HEK293T (cell line): Measurements from ENCODE around the gene KCND3.

Experiments used
- CTCF ChIA-PET: fragments of 350-600 bp; formaldehyde crosslinking; extraction: SDS; loops from one replicate; lab custom pipeline; 2021; ENCODE audit warnings: antibody characterized with exemption, inconsistent platforms; lab: Yijun Ruan, JAX
- POLR2A ChIA-PET: fragments of 350-600 bp; formaldehyde crosslinking; extraction: SDS; loops from one replicate; lab custom pipeline; 2020; ENCODE audit warnings: antibody characterized with exemption, inconsistent platforms; lab: Yijun Ruan, JAX
- DNase-seq: peaks from one replicate; pipeline ENCODE4 v3.0.0; 2012; ENCODE audit warnings: mixed read lengths; ENCODE audit errors: extremely low spot score
- ARNT ChIP-seq: fragments of 450-650 bp; IDR thresholded peaks from 2 replicates; pipeline ENCODE4 v1.6.1; 2017; ENCODE audit warnings: mild to moderate bottlenecking
- BHLHE40 ChIP-seq: fragments of 450-650 bp; IDR thresholded peaks from 2 replicates; pipeline ENCODE4 v1.6.1; 2016; ENCODE audit warnings: mild to moderate bottlenecking, moderate library complexity, borderline replicate concordance
- CTBP1 ChIP-seq: fragments of 450-650 bp; IDR thresholded peaks from 2 replicates; pipeline ENCODE4 v1.6.1; 2016; ENCODE audit warnings: borderline replicate concordance
- ELF4 ChIP-seq: fragments of 450-650 bp; IDR thresholded peaks from 2 replicates; pipeline ENCODE4 v1.6.1; 2017; ENCODE audit warnings: antibody characterized with exemption
- FOXA1 ChIP-seq: fragments of 450-650 bp; IDR thresholded peaks from 2 replicates; pipeline ENCODE4 v1.6.1; 2016; ENCODE audit warnings: mild to moderate bottlenecking
- FOXK2 ChIP-seq: fragments of 450-650 bp; IDR thresholded peaks from 2 replicates; pipeline ENCODE4 v1.6.1; 2016; ENCODE audit warnings: mild to moderate bottlenecking
- FOXM1 ChIP-seq: fragments of 450-650 bp; IDR thresholded peaks from 2 replicates; pipeline ENCODE4 v1.6.1; 2017; ENCODE audit warnings: mild to moderate bottlenecking, borderline replicate concordance
- HDGF ChIP-seq: fragments of 450-650 bp; IDR thresholded peaks from 2 replicates; pipeline ENCODE4 v1.6.1; 2017; ENCODE audit warnings: antibody characterized with exemption, borderline replicate concordance
- L3MBTL2 ChIP-seq: fragments of 450-650 bp; conservative IDR thresholded peaks from 2 replicates; pipeline ENCODE4 v1.6.1; 2016; ENCODE audit warnings: mild to moderate bottlenecking
- LEF1 ChIP-seq: fragments of 450-650 bp; IDR thresholded peaks from 2 replicates; pipeline ENCODE4 v1.6.1; 2017; ENCODE audit warnings: mild to moderate bottlenecking, borderline replicate concordance
- NFRKB ChIP-seq: fragments of 450-650 bp; IDR thresholded peaks from 2 replicates; pipeline ENCODE4 v1.6.1; 2016; ENCODE audit warnings: mild to moderate bottlenecking, moderate library complexity
- SP1 ChIP-seq: fragments of 450-650 bp; IDR thresholded peaks from 2 replicates; pipeline ENCODE4 v1.6.1; 2017
- SUZ12 ChIP-seq: fragments of 450-650 bp; IDR thresholded peaks from 2 replicates; pipeline ENCODE4 v1.6.1; 2016; ENCODE audit warnings: mild to moderate bottlenecking
- TARDBP ChIP-seq: fragments of 450-650 bp; IDR thresholded peaks from 2 replicates; pipeline ENCODE4 v1.6.1; 2016
- ZNF384 ChIP-seq: fragments of 450-650 bp; IDR thresholded peaks from 2 replicates; pipeline ENCODE4 v1.6.1; 2016
- TF ChIP-seq, protein P1 (sequence below): fragments of 450-650 bp; IDR thresholded peaks from 2 replicates; pipeline ENCODE4 v1.6.1; 2016

Gene KCND3

DNA sequence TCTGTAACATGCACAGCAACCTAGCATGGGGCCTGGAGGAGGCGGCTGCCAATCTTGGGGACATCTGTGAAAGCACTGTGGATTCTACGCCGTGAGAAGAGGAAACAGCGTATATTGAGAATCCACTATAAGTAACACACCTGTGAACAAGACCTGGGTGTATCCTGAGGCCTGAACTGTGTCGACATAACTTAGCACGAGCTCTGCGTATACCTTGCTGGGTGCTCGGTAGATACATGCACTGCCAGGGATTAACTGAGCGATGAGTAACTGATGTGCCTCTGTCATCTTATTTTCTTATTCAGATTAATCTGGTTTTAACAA, 175.2 kb downstream of the KCND3 start:
- TF ChIP-seq L3MBTL2 (no peak), ELF4 (no peak), TARDBP (no peak), CTBP1 (no peak), LEF1 (no peak), NFRKB (no peak), ARNT (no peak), SP1 (no peak), FOXM1 (no peak), FOXK2 (no peak), ZNF384 (no peak)
- ChIA-PET POLR2A (no interaction called here), CTCF (no interaction called here)
- no peak for DNase-seq

DNA sequence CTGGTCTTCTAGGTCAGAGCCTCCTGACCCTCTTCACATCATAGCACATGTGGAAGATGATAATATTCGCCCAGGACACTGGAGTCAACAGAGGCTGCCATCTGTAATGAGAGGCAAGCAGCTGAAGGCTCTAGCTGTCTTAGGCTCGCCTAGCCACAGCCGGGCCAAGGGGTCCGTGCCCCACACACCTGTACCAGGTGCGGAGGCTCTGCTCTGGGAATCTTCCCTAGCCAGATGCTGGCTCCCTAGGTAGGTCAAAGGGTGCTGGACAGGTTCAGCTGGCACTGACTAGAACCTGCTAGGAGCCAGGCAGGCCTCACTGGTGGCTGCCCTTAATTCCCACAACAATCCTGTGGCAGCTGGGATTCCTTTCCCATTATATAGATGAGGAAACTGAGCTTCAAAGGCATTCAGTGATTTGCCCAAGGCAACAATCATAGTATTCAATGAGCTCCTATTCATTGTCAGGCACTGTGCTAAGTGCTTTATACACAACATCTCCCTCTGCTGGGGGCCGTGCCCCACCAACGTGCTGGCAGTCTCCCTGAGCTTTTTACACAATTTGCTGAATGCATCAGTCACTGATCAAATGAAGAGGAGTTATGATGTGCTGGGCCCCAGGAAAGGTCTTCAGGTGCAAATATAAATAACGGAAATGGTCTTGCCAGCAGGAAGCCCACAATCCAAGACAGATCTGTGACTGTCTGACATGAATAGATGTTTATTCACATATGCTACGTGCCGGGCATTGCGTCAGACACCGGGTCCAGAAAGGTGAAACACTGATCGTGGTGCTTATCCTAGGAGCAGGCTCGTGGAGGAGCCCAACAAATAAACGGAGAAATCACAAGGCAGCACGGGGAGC, 175.8 kb downstream of the KCND3 start:
- ChIA-PET CTCF (interaction anchor here (0.7 kb wide), 1 partner anchor 237 kb away, joined by 3 read pairs; no protein-coding TSS in a partner anchor), POLR2A (no interaction called here)
- no peak for DNase-seq
- no peak for TF ChIP-seq SUZ12
- no peak for TF ChIP-seq HDGF
- no peak for TF ChIP-seq CTBP1
- no peak for TF ChIP-seq FOXK2
- TF ChIP-seq SP1 = no peak
- no peak for TF ChIP-seq NFRKB
- TF ChIP-seq, protein P1, sequence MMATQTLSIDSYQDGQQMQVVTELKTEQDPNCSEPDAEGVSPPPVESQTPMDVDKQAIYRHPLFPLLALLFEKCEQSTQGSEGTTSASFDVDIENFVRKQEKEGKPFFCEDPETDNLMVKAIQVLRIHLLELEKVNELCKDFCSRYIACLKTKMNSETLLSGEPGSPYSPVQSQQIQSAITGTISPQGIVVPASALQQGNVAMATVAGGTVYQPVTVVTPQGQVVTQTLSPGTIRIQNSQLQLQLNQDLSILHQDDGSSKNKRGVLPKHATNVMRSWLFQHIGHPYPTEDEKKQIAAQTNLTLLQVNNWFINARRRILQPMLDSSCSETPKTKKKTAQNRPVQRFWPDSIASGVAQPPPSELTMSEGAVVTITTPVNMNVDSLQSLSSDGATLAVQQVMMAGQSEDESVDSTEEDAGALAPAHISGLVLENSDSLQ = no peak
- TF ChIP-seq ELF4 = no peak
- TF ChIP-seq L3MBTL2 = no peak
- TF ChIP-seq BHLHE40 = no peak
- TF ChIP-seq LEF1 = no peak
- TF ChIP-seq TARDBP = no peak
- TF ChIP-seq FOXA1 = no peak
- TF ChIP-seq FOXM1 = no peak
- TF ChIP-seq ZNF384 = no peak

DNA sequence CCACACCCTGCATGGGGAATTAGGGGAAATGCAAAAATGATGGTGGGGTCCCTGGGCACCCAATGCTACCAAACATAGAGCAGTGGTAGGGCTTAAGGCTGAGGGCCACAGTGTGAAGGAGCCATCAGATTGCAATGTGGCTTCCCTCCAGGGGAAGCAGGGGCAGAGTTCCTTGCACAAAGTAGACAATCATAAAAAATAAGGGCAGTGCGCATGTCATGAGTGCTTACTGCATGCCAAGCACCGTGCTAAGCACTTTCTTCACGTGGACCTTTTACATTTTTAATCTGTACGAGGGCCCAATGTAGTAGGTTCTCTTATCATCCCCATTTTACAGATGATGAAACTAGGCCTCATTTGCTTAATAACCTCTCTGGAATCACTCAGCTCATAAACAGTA, 177.2 kb downstream of the KCND3 start:
- DNase-seq = no peak
- TF ChIP-seq SP1 = no peak
- TF ChIP-seq SUZ12 = no peak
- no peak for TF ChIP-seq ELF4
- no peak for TF ChIP-seq ZNF384
- no peak for TF ChIP-seq L3MBTL2
- no peak for TF ChIP-seq BHLHE40
- ChIA-PET CTCF (no interaction called here), POLR2A (no interaction called here)

DNA sequence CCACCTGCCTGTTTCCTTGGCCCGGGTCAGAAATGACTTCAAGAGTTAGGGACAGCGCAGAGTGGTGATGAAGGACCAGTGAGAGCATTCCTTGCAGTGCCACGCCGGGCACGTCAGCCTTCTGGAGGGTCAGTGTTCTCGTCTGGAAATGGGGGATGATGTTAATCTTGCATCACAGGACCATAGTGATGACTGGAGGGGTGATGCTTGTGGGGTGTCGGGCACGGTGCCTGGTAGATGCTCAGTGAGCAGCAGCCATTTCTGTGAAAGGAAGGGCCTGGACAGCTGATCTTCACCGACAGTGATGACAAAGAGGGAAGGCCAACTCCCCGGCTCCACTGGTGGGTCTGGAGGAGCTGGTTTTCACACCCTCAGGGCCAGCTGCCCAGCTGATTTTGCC, 177.6 kb downstream of the KCND3 start:
- ChIA-PET POLR2A (no interaction called here), CTCF (no interaction called here)
- no peak for DNase-seq
- TF ChIP-seq TARDBP = no peak
- no peak for TF ChIP-seq CTBP1
- TF ChIP-seq ARNT = no peak
- no peak for TF ChIP-seq FOXK2
- TF ChIP-seq, protein P1 = no peak
- TF ChIP-seq ZNF384 = no peak

DNA sequence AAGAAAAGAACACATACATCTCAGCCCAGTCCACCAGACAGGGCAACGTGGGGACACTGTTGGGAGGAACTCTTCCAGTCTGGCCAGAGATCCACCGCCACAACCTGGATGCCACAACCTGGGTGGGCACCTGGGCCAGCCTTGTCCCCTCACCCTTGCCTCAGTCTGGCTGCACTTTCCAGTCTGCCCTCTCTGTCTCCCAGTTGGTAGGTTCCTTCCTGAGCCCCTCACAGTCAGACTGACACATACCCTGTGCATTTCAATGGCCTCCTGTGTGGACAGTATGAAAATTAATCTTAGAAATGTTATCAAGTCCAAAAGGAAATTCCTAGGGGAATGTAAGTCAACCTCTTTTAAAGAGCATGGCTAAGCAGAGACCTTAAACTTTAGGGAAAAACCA, 184.2 kb downstream of the KCND3 start:
- CTCF ChIA-PET = no interaction called here
- no peak for DNase-seq
- POLR2A ChIA-PET = no interaction called here
- no peak for TF ChIP-seq L3MBTL2
- no peak for TF ChIP-seq TARDBP

DNA sequence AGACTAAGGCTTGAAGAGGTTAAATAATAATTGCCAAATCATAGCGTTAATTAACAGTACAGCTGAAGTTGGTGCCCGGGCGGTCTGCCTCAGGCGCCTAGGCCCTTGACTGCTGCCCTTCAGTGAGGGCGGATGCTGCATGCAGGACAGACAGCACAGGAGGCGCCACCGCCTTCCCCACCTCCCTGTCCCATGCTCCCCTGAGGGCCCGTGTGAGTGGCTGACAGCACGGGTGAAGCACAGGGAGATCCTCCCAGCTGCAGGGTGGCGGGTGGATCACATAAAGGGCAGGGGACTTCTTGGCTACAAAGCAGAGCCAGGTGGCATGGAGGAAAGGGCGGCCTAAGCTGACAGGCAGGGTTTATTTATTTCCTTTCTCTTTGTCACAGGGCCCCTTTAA, 184.7 kb downstream of the KCND3 start:
- no peak for DNase-seq
- POLR2A ChIA-PET = no interaction called here
- CTCF ChIA-PET = no interaction called here
- TF ChIP-seq FOXM1 (no peak), SP1 (no peak), ARNT (no peak), TARDBP (no peak), ZNF384 (no peak), FOXA1 (no peak), HDGF (no peak), ELF4 (no peak), NFRKB (no peak), FOXK2 (no peak)
- TF ChIP-seq, protein P1 = no peak

DNA sequence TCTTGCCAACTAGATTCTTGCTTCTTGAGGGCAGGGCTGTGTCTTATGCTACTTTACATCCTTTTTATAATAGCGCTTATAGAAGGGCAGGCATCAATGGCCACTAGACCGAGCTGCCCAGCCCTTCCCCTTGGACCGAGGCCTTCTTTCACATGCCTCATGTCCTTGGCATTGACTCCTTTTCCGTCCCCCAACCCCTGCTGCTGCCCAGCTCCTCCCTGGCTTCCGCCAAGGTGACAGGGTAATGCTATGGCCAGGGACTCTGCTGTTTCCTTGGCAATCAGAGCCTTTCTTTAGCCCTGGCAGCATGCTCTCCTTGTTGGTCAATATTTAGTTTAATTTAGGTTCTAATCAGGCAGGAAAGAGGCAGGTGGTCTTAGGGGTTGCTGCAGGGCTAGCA, 185.5 kb downstream of the KCND3 start:
- ChIA-PET POLR2A (no interaction called here), CTCF (no interaction called here)
- no peak for TF ChIP-seq FOXM1
- no peak for TF ChIP-seq SUZ12
- TF ChIP-seq SP1 = no peak
- TF ChIP-seq ELF4 = no peak
- no peak for DNase-seq
